Left ventricle myocardium inferior (tissue), 1 donor: ENCODE data around the gene GJB6. TPM values are rescaled to one million over a fixed set of nuclear protein-coding genes. Genes with fewer than 3 reads are reported as not detected.

Experiments
- DNase-seq: peaks from one replicate; pipeline ENCODE4 v3.0.0-alpha.2; 2020
- H3K27ac ChIP-seq: fragments of 200-600 bp; replicated peaks from 2 replicates; pipeline ENCODE4 v1.8.0; 2021
- H3K27me3 ChIP-seq: fragments of 200-600 bp; 2 replicates; pipeline ENCODE4 v1.8.0; 2021; ENCODE audit warnings: low read depth
- H3K36me3 ChIP-seq: fragments of 200-600 bp; 2 replicates; pipeline ENCODE4 v1.8.0; 2021
- H3K4me1 ChIP-seq: fragments of 200-600 bp; 2 replicates; pipeline ENCODE4 v1.8.0; 2021
- H3K4me3 ChIP-seq: fragments of 200-600 bp; 2 replicates; pipeline ENCODE4 v1.8.0; 2021; ENCODE audit warnings: mild to moderate bottlenecking, moderate library complexity
- H3K9me3 ChIP-seq: fragments of 200-600 bp; replicated peaks from 2 replicates; pipeline ENCODE4 v1.8.0; 2021
- CTCF ChIP-seq: fragments of 200-600 bp; IDR thresholded peaks from 2 replicates; pipeline ENCODE4 v1.8.0; 2021; ENCODE audit warnings: antibody characterized with exemption, mild to moderate bottlenecking, borderline replicate concordance
- intact Hi-C: fragments of 100-400 bp; cut with micrococcal nuclease; formaldehyde crosslinking; loops from one replicate; pipeline ENCODE4 v1.11.0; 2022
- total RNA-seq: library from RNA; stranded (reverse); fragmentation: NEBNext Ultra II Directional; extraction: Animal tissue kit (Norgen Biotek cat#: 25700); gene quantifications from one replicate; pipeline ENCODE4 v1.2.1, GENCODE V29; 2021
- donor health status: DM: no; HTN: yes; CAD: no; lungs with severe emphysema.

Gene GJB6
- total RNA-seq, 1 donor from 2014 or later, result not detected

- peaks cover 6% of the 10 kb centered on the region for H3K4me1 ChIP-seq
- no peaks in the 10 kb centered on the region for H3K36me3 ChIP-seq
- DNase-seq, result no peak
- no peak for TF ChIP-seq CTCF
- intact Hi-C loops, result no loop called here
- no peak overlapping the region for H3K27ac ChIP-seq
- H3K9me3 ChIP-seq, result no peaks in the 10 kb centered on the region
- H3K27me3 ChIP-seq, result peaks cover 20% of the 10 kb centered on the region
- H3K4me3 ChIP-seq, result no peak overlapping the region
These were observed 9.5 kb upstream of the GJB6 start for GRCh38 chr13:20241593-20241992.

- no peaks in the 10 kb centered on the region for H3K36me3 ChIP-seq
- H3K9me3 ChIP-seq, result no peaks in the 10 kb centered on the region
- peaks cover 6% of the 10 kb centered on the region for H3K4me1 ChIP-seq
- intact Hi-C loops, result no loop called here
- no peak for TF ChIP-seq CTCF
- H3K27ac ChIP-seq, result no peak overlapping the region
- DNase-seq, result no peak
- H3K27me3 ChIP-seq, result peaks cover 35% of the 10 kb centered on the region
- no peak overlapping the region for H3K4me3 ChIP-seq
These were observed 7.6 kb upstream of the GJB6 start for GRCh38 chr13:20239748-20240147.

GRCh38 chr13:20232556-20233277 lies 598 bp upstream of the GJB6 start:
- no peaks in the 10 kb centered on the region for H3K9me3 ChIP-seq
- TF ChIP-seq CTCF, result no peak
- peak overlapping the region; percentile 58 for H3K4me3 ChIP-seq
- H3K36me3 ChIP-seq, result no peaks in the 10 kb centered on the region
- no peak overlapping the region for H3K27ac ChIP-seq
- peaks cover 15% of the 10 kb centered on the region for H3K4me1 ChIP-seq
- intact Hi-C loops, result no loop called here
- H3K27me3 ChIP-seq, result peaks cover 83% of the 10 kb centered on the region
- no peak for DNase-seq

- no peak for TF ChIP-seq CTCF
- no peak overlapping the region for H3K27ac ChIP-seq
- peak overlapping the region; percentile 58 for H3K4me3 ChIP-seq
- intact Hi-C loops, result no loop called here
- H3K36me3 ChIP-seq, result no peaks in the 10 kb centered on the region
- H3K4me1 ChIP-seq, result peaks cover 15% of the 10 kb centered on the region
- H3K27me3 ChIP-seq, result peaks cover 88% of the 10 kb centered on the region
- H3K9me3 ChIP-seq, result no peaks in the 10 kb centered on the region
- DNase-seq, result no peak
These were observed 943 bp downstream of the GJB6 start for GRCh38 chr13:20230913-20231838.

- Histone ChIP-seq H3K36me3 (no peaks in the 10 kb centered on the region), H3K27me3 (peaks cover 86% of the 10 kb centered on the region), H3K9me3 (no peaks in the 10 kb centered on the region), H3K4me3 (no peak overlapping the region), H3K27ac (no peak overlapping the region), H3K4me1 (peaks cover 15% of the 10 kb centered on the region)
- no peak for TF ChIP-seq CTCF
- DNase-seq, result no peak
- intact Hi-C loops, result no loop called here
These were observed 4.4 kb downstream of the GJB6 start for GRCh38 chr13:20227730-20228129.
